Spleen (tissue), 11 donors: Measurements from ENCODE around the gene B4GALT2. TPM values are rescaled to one million over a fixed set of nuclear protein-coding genes. Genes with fewer than 3 reads are reported as not detected.
A peak's percentile ranks its signal among the peaks of the same experiment; 100 is the strongest.

Experiments
- DNase-seq: peaks from one replicate; pipeline ENCODE4 v3.0.0-alpha.2; 2020
- H3K27ac ChIP-seq, 8 donors: fragments of 200-600 bp; sonication (generic) in 7 of 8; 1 replicate in 4 of 8; 2 replicates in 4 of 8; pipeline versions ENCODE4 v1.5.0 to v1.8.0; 2016 to 2021; ENCODE audit warnings: inconsistent platforms in 4 of 8, mild to moderate bottlenecking in 4 of 8, moderate library complexity in 1 of 8
- H3K27me3 ChIP-seq, 7 donors: fragments of 200-600 bp; sonication (generic) in 6 of 7; replicated peaks in 1 of 7; 1 replicate in 4 of 7; 2 replicates in 3 of 7; pipeline versions ENCODE4 v1.5.0 to v1.8.0; 2016 to 2021; ENCODE audit warnings: inconsistent platforms in 3 of 7, mild to moderate bottlenecking in 1 of 7
- H3K36me3 ChIP-seq, 6 donors: fragments of 200-600 bp; sonication (generic) in 5 of 6; 1 replicate in 4 of 6; 2 replicates in 2 of 6; pipeline versions ENCODE4 v1.5.0 to v1.8.0; 2016 to 2021; ENCODE audit warnings: inconsistent platforms in 2 of 6
- H3K4me1 ChIP-seq, 6 donors: fragments of 200-600 bp; sonication (generic) in 5 of 6; 1 replicate in 3 of 6; 2 replicates in 3 of 6; pipeline versions ENCODE4 v1.5.0 to v1.8.0; 2016 to 2021; ENCODE audit warnings: inconsistent platforms in 3 of 6
- H3K4me3 ChIP-seq, 8 donors: fragments of 200-600 bp; sonication (generic) in 7 of 8; 1 replicate in 4 of 8; 2 replicates in 4 of 8; pipeline versions ENCODE4 v1.5.0 to v1.8.0; 2016 to 2021; ENCODE audit warnings: inconsistent platforms in 4 of 8, mild to moderate bottlenecking in 4 of 8, moderate library complexity in 2 of 8
- H3K9me3 ChIP-seq, 8 donors: fragments of 200-600 bp; sonication (generic) in 7 of 8; 1 replicate in 4 of 8; 2 replicates in 4 of 8; pipeline versions ENCODE4 v1.5.0 to v1.8.0; 2016 to 2021; ENCODE audit warnings: inconsistent platforms in 4 of 8
- CTCF ChIP-seq, 11 experiments: fragments of 200-600 bp in 7 of 11; fragments of 450-650 bp in 4 of 11; sonication (generic) in 4 of 11; IDR thresholded peaks in 8 of 11; conservative IDR thresholded peaks in 3 of 11; 1 replicate in 7 of 11; 2 replicates in 4 of 11; pipeline versions ENCODE4 v1.4.0 to v1.8.0; 2016 to 2021; ENCODE audit warnings: antibody characterized with exemption in 11 of 11, inconsistent platforms in 4 of 11, mild to moderate bottlenecking in 1 of 11
- POLR2A ChIP-seq, 3 donors: fragments of 450-650 bp; IDR thresholded peaks; one replicate each; pipeline ENCODE4 v1.5.1; 2017; ENCODE audit warnings: antibody characterized with exemption in 3 of 3, mild to moderate bottlenecking in 1 of 3
- POLR2AphosphoS5 ChIP-seq, 3 donors: sonication (generic); formaldehyde crosslinking; IDR thresholded peaks; one replicate each; pipeline ENCODE4 v1.5.1; 2017; ENCODE audit warnings: antibody characterized with exemption in 3 of 3
- WGBS, 5 donors: extraction: QIAGEN DNeasy Blood & Tissue Kit in 3 of 5; methylation state at CpG; one replicate each; pipeline versions ENCODE4 v1.1.5 to v1.1.7; 2013 to 2018; 5-methylcytosine and 5-hydroxymethylcytosine counted together
- intact Hi-C: fragments of 100-400 bp; cut with DNase I; formaldehyde crosslinking; loops from one replicate; pipeline ENCODE4 v1.15.0; 2023; ENCODE audit warnings: low total_unique reads
- polyA plus RNA-seq, 3 donors: library from polyadenylated mRNA; stranded (reverse); fragments of 200-250 nt; gene quantifications; one replicate each; pipeline ENCODE4 v1.2.1, GENCODE V29; 2013
- total RNA-seq, 7 donors: library from RNA; depleted of rRNA in 3 of 7; stranded (reverse); fragments of >200 nt in 3 of 7; fragmentation: NEBNext Ultra II Directional in 4 of 7; extraction: Animal tissue kit (Norgen Biotek cat#: 25700) in 4 of 7; gene quantifications; one replicate each; pipeline versions ENCODE4 v1.1.0 to v1.2.1, GENCODE V29; 2016 to 2021
- donor health status: healthy with polysubstance abuse.
- donor health status: DM: no; HTN: no; CAD: no; lungs with moderate emphysema.
- donor health status: DM: no; HTN: no; CAD: no.
- donor health status: Bipolar disorder and iron deficiency.
- donor health status: healthy.
- donor health status: DM: no; HTN: no; CAD: no.
- donor health status: DM: yes; HTN: yes; CAD: no.

The B4GALT2 gene
- total and polyA plus RNA-seq, 10 donors, result 7.0 to 23.3 (median 12.8) TPM

DNA sequence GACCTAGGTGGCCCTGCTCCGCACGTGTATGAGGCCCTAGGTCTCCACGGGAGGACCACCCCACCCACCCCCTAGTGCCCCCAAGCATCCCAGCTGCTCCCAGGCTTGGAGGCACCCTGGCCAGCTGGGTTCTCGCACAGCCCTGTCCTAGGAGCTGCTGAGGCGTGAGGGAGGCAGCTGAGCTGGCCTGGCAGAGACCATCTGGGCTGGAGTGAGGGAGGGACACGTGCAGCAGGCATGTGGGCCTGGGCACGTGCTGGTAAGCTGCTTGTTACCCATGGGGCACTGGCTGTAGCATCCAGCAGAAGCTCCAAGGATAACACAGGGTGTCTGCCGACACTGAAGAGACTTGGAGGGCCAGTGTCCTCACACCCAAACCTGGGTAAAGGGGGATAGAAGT, 42.1 kb downstream of the B4GALT2 start:
- no peak for TF ChIP-seq POLR2A (IDR thresholded peaks at IDR 0.05)
- no peak for TF ChIP-seq POLR2AphosphoS5 (IDR thresholded peaks at IDR 0.05)
- TF ChIP-seq CTCF (IDR thresholded peaks at IDR 0.05 in 8 of 11, conservative IDR thresholded peaks at IDR 0.05 in 3 of 11), result no peak
- peaks cover 0 to 19% (median 1%) of the 10 kb centered on the region in 6 donors for H3K4me1 ChIP-seq
- intact Hi-C loops, result no loop called here
- H3K27ac ChIP-seq, result no peak overlapping the region
- H3K4me3 ChIP-seq, result no peak overlapping the region
- 83 to 96% (median 87%) methylated on average over 4 to 8 of the region's 8 CpGs for WGBS, 5 donors
- H3K27me3 ChIP-seq, result no peaks in the 10 kb centered on the region
- no peak for DNase-seq
- no peaks in the 10 kb centered on the region for H3K36me3 ChIP-seq
- H3K9me3 ChIP-seq, result no peaks in the 10 kb centered on the region

- intact Hi-C loops, result no loop called here
- Histone ChIP-seq H3K27me3 (no peaks in the 10 kb centered on the region), H3K4me1 (peaks cover 0 to 21% (median 1%) of the 10 kb centered on the region in 6 donors), H3K36me3 (no peaks in the 10 kb centered on the region), H3K4me3 (no peak overlapping the region), H3K27ac (no peak overlapping the region), H3K9me3 (no peaks in the 10 kb centered on the region)
- no peak for DNase-seq
- TF ChIP-seq POLR2AphosphoS5 (IDR thresholded peaks at IDR 0.05), result no peak
- TF ChIP-seq POLR2A (IDR thresholded peaks at IDR 0.05), result no peak
- no peak for TF ChIP-seq CTCF (IDR thresholded peaks at IDR 0.05 in 8 of 11, conservative IDR thresholded peaks at IDR 0.05 in 3 of 11)
- 88 to 93% (median 90%) methylated on average over 9 to 10 of the region's 10 CpGs for WGBS, 5 donors
Observed at GRCh38 chr1:44021581-44022321, 42.7 kb downstream of the B4GALT2 start.

- Histone ChIP-seq H3K27me3 (no peaks in the 10 kb centered on the region), H3K27ac (peak overlapping the region in 1 of 8 donors; percentile 50), H3K9me3 (no peaks in the 10 kb centered on the region), H3K4me3 (no peak overlapping the region), H3K36me3 (no peaks in the 10 kb centered on the region), H3K4me1 (peaks cover 1 to 27% (median 8%) of the 10 kb centered on the region in 6 donors)
- 87 to 96% (median 91%) methylated on average over 9 to 14 of the region's 14 CpGs for WGBS, 5 donors
- TF ChIP-seq CTCF (IDR thresholded peaks at IDR 0.05 in 8 of 11, conservative IDR thresholded peaks at IDR 0.05 in 3 of 11) (no peak), POLR2AphosphoS5 (IDR thresholded peaks at IDR 0.05) (no peak), POLR2A (IDR thresholded peaks at IDR 0.05) (no peak)
- intact Hi-C loops, result no loop called here
- DNase-seq, result peak; percentile 67
Observed at GRCh38 chr1:44024031-44024902, 45.3 kb downstream of the B4GALT2 start.
